Lower leg skin (tissue), 4 donors: Measurements from ENCODE around the gene NCOA3. TPM values are rescaled to one million over a fixed set of nuclear protein-coding genes. Genes with fewer than 3 reads are reported as not detected.
A peak's percentile ranks its signal among the peaks of the same experiment; 100 is the strongest.
"Not testable (repeated sequence)": the region's sequence is repeated elsewhere in the genome, so short reads cannot be mapped to it uniquely, and the experiment has no call there.

Experiments used
- DNase-seq, 2 donors: peaks; one replicate each; pipeline ENCODE4 v3.0.0-alpha.2; 2019; ENCODE audit warnings: low spot score in 2 of 2
- H3K4me3 ChIP-seq: fragments of 200-600 bp; sonication (generic); 2 replicates; pipeline ENCODE4 v1.5.1; 2017; ENCODE audit warnings: mild to moderate bottlenecking, low read depth; ENCODE audit not compliant: poor library complexity, severe bottlenecking
- CTCF ChIP-seq, 3 donors: fragments of 450-650 bp; IDR thresholded peaks; one replicate each; pipeline ENCODE4 v1.5.1; 2016; ENCODE audit warnings: antibody characterized with exemption in 3 of 3, mild to moderate bottlenecking in 3 of 3, moderate library complexity in 2 of 3
- POLR2A ChIP-seq, 2 donors: fragments of 450-650 bp; IDR thresholded peaks; one replicate each; pipeline ENCODE4 v1.6.1; 2016 to 2017; ENCODE audit warnings: antibody characterized with exemption in 2 of 2, mild to moderate bottlenecking in 1 of 2, moderate library complexity in 1 of 2
- WGBS, 2 donors: methylation state at CpG; one replicate each; pipeline ENCODE4 v1.1.5; 2018; 5-methylcytosine and 5-hydroxymethylcytosine counted together
- intact Hi-C: fragments of 100-400 bp; cut with DNase I; formaldehyde crosslinking; loops from one replicate; pipeline ENCODE4 v1.15.0; 2023; ENCODE audit warnings: low total_unique reads
- total RNA-seq, 4 donors: library from RNA; depleted of rRNA; stranded (reverse); fragments of >200 nt; gene quantifications; one replicate each; pipeline ENCODE4 v1.1.0, GENCODE V29; 2016

The NCOA3 gene
- total RNA-seq, 4 donors from 2014 or later, result 43.6 to 55.0 (median 49.5) TPM

- 99% methylated on average over 6 of the region's 6 CpGs for WGBS, 2 donors
- DNase-seq, result no peak
- H3K4me3 ChIP-seq, result no peak overlapping the region
- no peak for TF ChIP-seq POLR2A (IDR thresholded peaks at IDR 0.05)
- intact Hi-C loops, result no loop called here
Measured at GRCh38 chr20:47572105-47572729, 70.5 kb downstream of the NCOA3 start.

- no peak for TF ChIP-seq POLR2A (IDR thresholded peaks at IDR 0.05)
- no peak for TF ChIP-seq CTCF (IDR thresholded peaks at IDR 0.05)
- intact Hi-C loops, result no loop called here
- 61 to 65% methylated on average over 3 of the region's 3 CpGs for whole genome bisulfite sequencing, 2 donors
- no peak for DNase-seq
- no peak overlapping the region for H3K4me3 ChIP-seq
Measured at GRCh38 chr20:47573559-47573958, 71.9 kb downstream of the NCOA3 start.

GRCh38 chr20:47574616-47575364 lies 73.1 kb downstream of the NCOA3 start:
- no peak for TF ChIP-seq CTCF (IDR thresholded peaks at IDR 0.05)
- TF ChIP-seq POLR2A (IDR thresholded peaks at IDR 0.05), result no peak
- no peak for DNase-seq
- H3K4me3 ChIP-seq, result no peak overlapping the region
- WGBS, 2 donors, result 64 to 68% methylated on average over 4 of the region's 4 CpGs
- intact Hi-C loops, result no loop called here

- H3K4me3 ChIP-seq, result no peak overlapping the region
- WGBS, 2 donors, result 2 to 9% methylated on average over 4 of the region's 4 CpGs
- intact Hi-C loops, result no loop called here
- TF ChIP-seq CTCF (IDR thresholded peaks at IDR 0.05) (no peak), POLR2A (IDR thresholded peaks at IDR 0.05) (no peak)
- peak in 1 of 2 donors; percentile 37 for DNase-seq
Measured at GRCh38 chr20:47576516-47577033, 74.9 kb downstream of the NCOA3 start.

- DNase-seq, result no peak
- H3K4me3 ChIP-seq, result no peak overlapping the region
- TF ChIP-seq POLR2A (IDR thresholded peaks at IDR 0.05) (no peak), CTCF (IDR thresholded peaks at IDR 0.05) (no peak)
- intact Hi-C loops, result no loop called here
Measured at GRCh38 chr20:47577314-47577713, 75.6 kb downstream of the NCOA3 start.

GRCh38 chr20:47578543-47578942 lies 76.9 kb downstream of the NCOA3 start:
- TF ChIP-seq CTCF (IDR thresholded peaks at IDR 0.05) (no peak), POLR2A (IDR thresholded peaks at IDR 0.05) (no peak)
- no peak overlapping the region for H3K4me3 ChIP-seq
- no peak for DNase-seq
- intact Hi-C loops, result no loop called here
- 49 to 63% methylated on average over 1 of the region's 1 CpG for WGBS, 2 donors

GRCh38 chr20:47580686-47581085 lies 79.0 kb downstream of the NCOA3 start:
- DNase-seq, intact Hi-C loops, H3K4me3 ChIP-seq: not testable (repeated sequence)
- WGBS, 2 donors, result 79 to 87% methylated on average over 7 of the region's 7 CpGs
